Esophagus (tissue), 2 donors: ENCODE data around the gene PGM1. TPM values are rescaled to one million over a fixed set of nuclear protein-coding genes. Genes with fewer than 3 reads are reported as not detected.

ENCODE experiments used
- H3K27ac ChIP-seq, 2 donors: one replicate each; pipeline ENCODE4 v1.5.1; 2013; ENCODE audit warnings: low read depth in 2 of 2, mild to moderate bottlenecking in 2 of 2, inconsistent platforms in 1 of 2, low read length in 1 of 2, moderate library complexity in 1 of 2
- H3K27me3 ChIP-seq, 2 donors: one replicate each; pipeline ENCODE4 v1.6.1; 2013; ENCODE audit warnings: low read length in 2 of 2, control low read depth in 1 of 2, mild to moderate bottlenecking in 1 of 2; ENCODE audit not compliant: insufficient read depth in 2 of 2, control insufficient read depth in 1 of 2
- H3K36me3 ChIP-seq, 2 donors: one replicate each; pipeline ENCODE4 v1.6.1; 2013; ENCODE audit warnings: low read length in 1 of 2; ENCODE audit not compliant: control insufficient read depth in 2 of 2, insufficient read depth in 2 of 2
- H3K4me1 ChIP-seq, 2 donors: one replicate each; pipeline ENCODE4 v1.6.1; 2013; ENCODE audit warnings: low read length in 1 of 2; ENCODE audit not compliant: control insufficient read depth in 2 of 2, insufficient read depth in 2 of 2
- H3K4me3 ChIP-seq, 2 donors: one replicate each; pipeline ENCODE4 v1.5.1; 2013; ENCODE audit warnings: low read length in 2 of 2, mild to moderate bottlenecking in 2 of 2, low read depth in 1 of 2, moderate library complexity in 1 of 2
- H3K9me3 ChIP-seq, 2 donors: one replicate each; pipeline ENCODE4 v1.6.1; 2013; ENCODE audit warnings: mild to moderate bottlenecking in 2 of 2, low read depth in 1 of 2, low read length in 1 of 2, moderate library complexity in 1 of 2; ENCODE audit not compliant: control insufficient read depth in 2 of 2, insufficient read depth in 1 of 2
- WGBS, 2 donors: extraction: QIAGEN DNeasy Blood & Tissue Kit; methylation state at CpG; one replicate each; pipeline ENCODE4 v1.1.7; 2013; 5-methylcytosine and 5-hydroxymethylcytosine counted together
- polyA plus RNA-seq, 2 donors: library from polyadenylated mRNA; stranded (reverse); fragments of 200-250 nt; gene quantifications; one replicate each; pipeline ENCODE4 v1.2.3, GENCODE V29; 2013
- donor health status: healthy with polysubstance abuse.
- donor health status: Bipolar disorder and iron deficiency.

Gene PGM1
- polyA plus RNA-seq, 2 donors: 5.4 to 28.0 TPM

- Histone ChIP-seq H3K27ac (no peak overlapping the region), H3K4me1 (no peaks in the 10 kb centered on the region), H3K36me3 (no peaks in the 10 kb centered on the region), H3K27me3 (no peaks in the 10 kb centered on the region), H3K9me3 (no peaks in the 10 kb centered on the region), H3K4me3 (no peak overlapping the region)
- WGBS, 2 donors: 83% methylated on average over 1 of the region's 1 CpG
These were observed 31.7 kb downstream of the PGM1 start for GRCh38 chr1:63624911-63625310.

- 85 to 92% methylated on average over 2 of the region's 2 CpGs for WGBS, 2 donors
- Histone ChIP-seq H3K36me3 (no peaks in the 10 kb centered on the region), H3K27me3 (no peaks in the 10 kb centered on the region), H3K4me3 (no peak overlapping the region), H3K9me3 (no peaks in the 10 kb centered on the region), H3K4me1 (no peaks in the 10 kb centered on the region), H3K27ac (no peak overlapping the region)
These were observed 33.0 kb downstream of the PGM1 start for GRCh38 chr1:63626222-63626621.

GRCh38 chr1:63628607-63629006 is 35.4 kb downstream of the PGM1 start:
- H3K4me3 ChIP-seq: no peak overlapping the region
- H3K27ac ChIP-seq: no peak overlapping the region
- H3K27me3 ChIP-seq: no peaks in the 10 kb centered on the region
- WGBS, 2 donors: 69 to 71% methylated on average over 1 of the region's 1 CpG
- peaks cover 3 to 4% of the 10 kb centered on the region in 2 donors for H3K36me3 ChIP-seq
- H3K4me1 ChIP-seq: no peaks in the 10 kb centered on the region
- no peaks in the 10 kb centered on the region for H3K9me3 ChIP-seq

GRCh38 chr1:63630238-63630637 is 37.0 kb downstream of the PGM1 start:
- WGBS, 2 donors: 40 to 54% methylated on average over 4 of the region's 4 CpGs
- Histone ChIP-seq H3K9me3 (no peaks in the 10 kb centered on the region), H3K4me1 (no peaks in the 10 kb centered on the region), H3K36me3 (peaks cover 4 to 6% of the 10 kb centered on the region in 2 donors), H3K4me3 (no peak overlapping the region), H3K27me3 (no peaks in the 10 kb centered on the region), H3K27ac (peak overlapping the region; percentile 31 to 69)

- no peaks in the 10 kb centered on the region for H3K27me3 ChIP-seq
- H3K4me1 ChIP-seq: no peaks in the 10 kb centered on the region
- H3K27ac ChIP-seq: no peak overlapping the region
- no peak overlapping the region for H3K4me3 ChIP-seq
- no peaks in the 10 kb centered on the region for H3K9me3 ChIP-seq
- WGBS, 2 donors: 50 to 78% methylated on average over 1 of the region's 1 CpG
- peaks cover 4 to 6% of the 10 kb centered on the region in 2 donors for H3K36me3 ChIP-seq
These were observed 37.5 kb downstream of the PGM1 start for GRCh38 chr1:63630666-63631065.

GRCh38 chr1:63632110-63632509 is 38.9 kb downstream of the PGM1 start:
- Histone ChIP-seq H3K9me3 (no peaks in the 10 kb centered on the region), H3K27me3 (no peaks in the 10 kb centered on the region), H3K4me3 (no peak overlapping the region), H3K4me1 (peaks cover 0 to 3% of the 10 kb centered on the region in 2 donors), H3K36me3 (peaks cover 10% of the 10 kb centered on the region in 2 donors), H3K27ac (peak overlapping the region in 1 of 2 donors; percentile 9)
- WGBS, 2 donors: 87% methylated on average over 5 of the region's 5 CpGs

- WGBS, 2 donors: 93 to 97% methylated on average over 4 of the region's 4 CpGs
- Histone ChIP-seq H3K9me3 (no peaks in the 10 kb centered on the region), H3K27me3 (no peaks in the 10 kb centered on the region), H3K27ac (no peak overlapping the region), H3K4me3 (no peak overlapping the region), H3K36me3 (peaks cover 10 to 12% of the 10 kb centered on the region in 2 donors), H3K4me1 (peaks cover 0 to 3% of the 10 kb centered on the region in 2 donors)
These were observed 40.1 kb downstream of the PGM1 start for GRCh38 chr1:63633281-63633680.

GRCh38 chr1:63634471-63634870 is 41.3 kb downstream of the PGM1 start:
- H3K4me1 ChIP-seq: peaks cover 0 to 3% of the 10 kb centered on the region in 2 donors
- peaks cover 10 to 17% of the 10 kb centered on the region in 2 donors for H3K36me3 ChIP-seq
- H3K4me3 ChIP-seq: no peak overlapping the region
- no peaks in the 10 kb centered on the region for H3K27me3 ChIP-seq
- 71 to 82% methylated on average over 4 of the region's 4 CpGs for WGBS, 2 donors
- no peaks in the 10 kb centered on the region for H3K9me3 ChIP-seq
- no peak overlapping the region for H3K27ac ChIP-seq

- H3K36me3 ChIP-seq: peaks cover 12 to 17% of the 10 kb centered on the region in 2 donors
- H3K4me1 ChIP-seq: peaks cover 0 to 3% of the 10 kb centered on the region in 2 donors
- no peaks in the 10 kb centered on the region for H3K9me3 ChIP-seq
- H3K27ac ChIP-seq: no peak overlapping the region
- WGBS, 2 donors: 78 to 91% methylated on average over 1 of the region's 1 CpG
- H3K4me3 ChIP-seq: no peak overlapping the region
- H3K27me3 ChIP-seq: no peaks in the 10 kb centered on the region
These were observed 42.5 kb downstream of the PGM1 start for GRCh38 chr1:63635681-63636080.

- Histone ChIP-seq H3K4me3 (no peak overlapping the region), H3K27me3 (no peaks in the 10 kb centered on the region), H3K27ac (no peak overlapping the region), H3K4me1 (peaks cover 0 to 3% of the 10 kb centered on the region in 2 donors), H3K36me3 (peaks cover 12 to 17% of the 10 kb centered on the region in 2 donors), H3K9me3 (no peaks in the 10 kb centered on the region)
- 89 to 91% methylated on average over 15 of the region's 15 CpGs for WGBS, 2 donors
These were observed 43.2 kb downstream of the PGM1 start for GRCh38 chr1:63636192-63637105.
